Stimulated activated effector memory CD8-positive, alpha-beta T cell treated with anti-CD3 and anti-CD28 coated beads, Interleukin-12 subunit alpha, Interleukin-12 subunit beta, amount 100 ng/mL, for 72 hours (primary cell): ENCODE data around the gene TMEM150B.

ENCODE experiments used
- ATAC-seq: fragments of 150-1000 bp; cut with Tn5 transposase; 2 replicates; pipeline ENCODE4 v1.10.0; 2021
- DNase-seq, 2 donors: peaks; one replicate each; pipeline ENCODE4 v3.0.0; 2021 to 2022; ENCODE audit warnings: low spot score in 2 of 2
- H3K27ac Mint-ChIP-seq: one replicate; pipeline ENCODE4 v1.8.0; 2022; ENCODE audit warnings: mild to moderate bottlenecking, mixed read lengths
- H3K36me3 Mint-ChIP-seq: one replicate; pipeline ENCODE4 v1.8.0; 2022; ENCODE audit warnings: mild to moderate bottlenecking, mixed read lengths
- H3K4me1 Mint-ChIP-seq: one replicate; pipeline ENCODE4 v1.8.0; 2022; ENCODE audit warnings: mixed read lengths
- H3K4me3 Mint-ChIP-seq: one replicate; pipeline ENCODE4 v1.8.0; 2022; ENCODE audit warnings: mild to moderate bottlenecking, mixed read lengths
- H3K9me3 Mint-ChIP-seq: one replicate; pipeline ENCODE4 v1.8.0; 2022; ENCODE audit warnings: mixed read lengths

TMEM150B gene

DNA sequence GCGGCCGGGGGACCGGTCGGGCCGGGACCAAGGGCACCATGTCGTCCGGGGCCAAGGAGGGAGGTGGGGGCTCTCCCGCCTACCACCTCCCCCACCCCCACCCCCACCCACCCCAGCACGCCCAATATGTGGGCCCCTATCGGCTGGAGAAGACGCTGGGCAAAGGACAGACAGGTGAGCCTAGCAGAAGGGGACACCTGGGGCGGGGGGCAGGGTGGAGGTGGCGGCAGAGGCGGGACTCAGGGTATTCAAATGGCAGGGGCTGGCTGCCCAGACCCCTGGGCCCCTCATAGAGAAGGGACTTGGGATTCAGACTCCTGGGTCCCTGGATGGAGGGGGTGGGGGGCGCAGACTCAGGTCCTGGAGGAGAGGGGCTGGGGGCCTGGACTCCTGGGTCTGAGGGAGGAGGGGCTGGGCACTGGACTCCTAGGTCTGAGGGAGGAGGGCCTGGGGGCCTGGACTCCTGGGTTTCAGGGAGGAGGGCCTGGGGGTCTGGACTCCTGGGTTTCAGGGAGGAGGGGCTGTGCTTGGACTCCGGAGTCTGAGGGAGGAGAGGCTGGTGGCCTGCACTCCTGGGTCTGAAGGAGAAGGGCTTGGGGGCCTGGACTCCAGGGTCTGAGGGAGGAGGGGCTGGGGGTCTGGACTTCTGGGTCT is 40.6 kb downstream of the TMEM150B start:
- H3K9me3 Mint-ChIP-seq = no peaks in the 10 kb centered on the region
- DNase-seq (no peak), ATAC-seq (no peak)
- H3K4me1 Mint-ChIP-seq = peaks cover 39% of the 10 kb centered on the region
- peak overlapping the region; percentile 68 for H3K27ac Mint-ChIP-seq
- peaks cover 10% of the 10 kb centered on the region for H3K36me3 Mint-ChIP-seq
- H3K4me3 Mint-ChIP-seq = peak overlapping the region; percentile 75

- Mint-ChIP-seq H3K9me3 (no peaks in the 10 kb centered on the region), H3K4me1 (peaks cover 45% of the 10 kb centered on the region), H3K4me3 (peak within 1 kb of the TSS; percentile 75), H3K36me3 (peaks cover 7% of the 10 kb centered on the region), H3K27ac (peak within 1 kb of the TSS; percentile 93)
- DNase-seq (no peak), ATAC-seq (no peak)
Measured at GRCh38 chr19:55283548-55284377, 41.4 kb downstream of the TMEM150B start, which contains the start of gene BRSK1. BRSK1 (plus strand) TSS chr19:55283997; CDS start chr19:55284443, 446 bp downstream.

GRCh38 chr19:55279770-55280643 is 45.1 kb downstream of the TMEM150B start, which contains the start of gene HSPBP1:
HSPBP1 (minus strand) TSS chr19:55280110; CDS start chr19:55279608, 502 bp downstream.
- H3K27ac Mint-ChIP-seq = peak within 1 kb of the TSS; percentile 98
- H3K4me3 Mint-ChIP-seq = peak within 1 kb of the TSS; percentile 100
- ATAC-seq (peak; percentile 90), DNase-seq (peak; percentile 93 to 99)
- H3K9me3 Mint-ChIP-seq = no peaks in the 10 kb centered on the region
- H3K36me3 Mint-ChIP-seq = peaks cover 28% of the 10 kb centered on the region
- peaks cover 58% of the 10 kb centered on the region for H3K4me1 Mint-ChIP-seq

- no peaks in the 10 kb centered on the region for H3K9me3 Mint-ChIP-seq
- H3K4me3 Mint-ChIP-seq = peak overlapping the region; percentile 100
- DNase-seq (no peak), ATAC-seq (no peak)
- H3K36me3 Mint-ChIP-seq = peaks cover 34% of the 10 kb centered on the region
- H3K27ac Mint-ChIP-seq = peak overlapping the region; percentile 98
- H3K4me1 Mint-ChIP-seq = peaks cover 58% of the 10 kb centered on the region
Measured at GRCh38 chr19:55279340-55279739, 45.8 kb downstream of the TMEM150B start.

- DNase-seq (no peak), ATAC-seq (no peak)
- H3K4me1 Mint-ChIP-seq = peaks cover 55% of the 10 kb centered on the region
- peaks cover 37% of the 10 kb centered on the region for H3K36me3 Mint-ChIP-seq
- peak overlapping the region; percentile 100 for H3K4me3 Mint-ChIP-seq
- no peaks in the 10 kb centered on the region for H3K9me3 Mint-ChIP-seq
- peak overlapping the region; percentile 98 for H3K27ac Mint-ChIP-seq
Measured at GRCh38 chr19:55278391-55279135, 46.6 kb downstream of the TMEM150B start.

- ATAC-seq (no peak), DNase-seq (no peak)
- Mint-ChIP-seq H3K36me3 (peaks cover 47% of the 10 kb centered on the region), H3K9me3 (no peaks in the 10 kb centered on the region), H3K27ac (peak overlapping the region; percentile 92), H3K4me1 (peaks cover 45% of the 10 kb centered on the region), H3K4me3 (peak overlapping the region; percentile 100)
Measured at GRCh38 chr19:55277494-55277893, 47.6 kb downstream of the TMEM150B start.

DNA sequence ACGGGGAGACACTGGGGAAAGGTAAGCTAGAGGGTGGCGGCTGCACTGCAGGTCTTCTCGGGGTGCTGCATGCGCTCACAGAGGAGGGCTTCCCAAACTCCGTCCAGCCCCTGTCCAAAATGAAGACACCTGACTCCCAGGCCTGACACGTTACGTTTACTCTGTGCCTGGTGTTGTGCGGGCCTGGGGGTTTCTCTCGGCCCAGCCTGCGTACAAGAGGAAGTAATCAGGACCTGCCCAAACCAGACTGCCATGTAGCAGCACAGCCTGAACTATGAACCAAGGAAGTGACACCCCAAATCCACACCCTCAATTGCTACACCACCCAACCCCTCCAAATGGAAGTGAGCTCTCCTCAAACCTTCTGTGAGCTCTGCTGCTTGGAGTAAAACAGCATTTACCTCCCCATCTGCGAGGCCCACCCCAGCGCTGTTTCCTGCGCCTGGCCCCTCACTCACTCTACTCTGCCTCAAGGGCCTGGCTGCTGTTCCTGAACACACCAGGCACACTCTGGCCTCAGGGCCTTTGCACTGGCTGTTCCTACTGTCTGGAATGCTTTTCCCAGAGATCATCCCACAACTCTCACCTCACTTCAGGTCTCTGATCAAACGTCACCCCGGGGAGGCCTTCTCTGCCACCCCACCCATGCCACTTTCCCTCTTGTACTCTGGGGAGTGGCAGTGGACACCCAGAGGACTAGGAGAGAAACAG is 48.3 kb downstream of the TMEM150B start:
- ATAC-seq = no peak
- peaks cover 45% of the 10 kb centered on the region for H3K4me1 Mint-ChIP-seq
- no peak for DNase-seq
- peak overlapping the region; percentile 100 for H3K4me3 Mint-ChIP-seq
- H3K9me3 Mint-ChIP-seq = no peaks in the 10 kb centered on the region
- H3K36me3 Mint-ChIP-seq = peaks cover 54% of the 10 kb centered on the region
- peak overlapping the region; percentile 92 for H3K27ac Mint-ChIP-seq

DNA sequence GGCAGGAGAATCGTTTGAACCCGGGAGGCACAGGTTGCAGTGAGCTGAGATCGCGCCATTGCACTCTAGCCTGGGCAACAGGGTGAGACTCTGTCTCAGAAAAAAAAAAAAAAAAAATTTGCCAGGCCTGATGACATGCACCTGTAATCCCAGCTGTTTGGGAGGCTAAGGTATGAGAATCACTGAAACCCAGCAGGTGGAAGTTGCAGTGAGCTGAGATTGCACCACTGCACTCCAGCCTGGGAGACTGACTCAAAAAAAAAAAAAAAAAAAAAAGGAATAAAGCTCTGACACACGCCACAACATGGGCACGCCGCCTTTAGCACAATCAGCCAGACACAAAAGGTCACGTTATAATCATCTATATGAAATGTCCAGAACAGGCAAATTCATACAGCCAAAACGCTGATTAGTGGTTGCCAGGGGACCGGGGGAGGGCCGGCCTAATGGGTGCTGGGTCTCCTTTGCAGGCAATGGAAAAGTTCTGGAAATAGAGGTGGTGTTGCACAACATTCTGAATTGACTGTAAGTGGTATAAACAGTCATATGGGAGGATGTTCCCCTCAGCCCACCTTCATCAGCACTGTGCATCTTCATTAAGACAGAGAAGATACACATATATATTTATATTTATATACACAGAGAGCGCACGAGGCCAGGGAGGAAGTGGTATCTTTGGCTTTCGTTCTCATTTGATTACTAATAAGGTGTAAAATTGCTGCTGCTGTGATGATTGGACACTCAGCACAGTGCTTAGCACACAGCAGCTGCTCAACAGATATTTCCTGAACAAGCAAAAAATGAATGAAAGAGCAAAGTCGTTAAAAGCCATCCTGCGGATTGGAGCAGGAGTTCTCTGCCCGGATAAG is 49.1 kb downstream of the TMEM150B start:
- Mint-ChIP-seq H3K4me3 (peak overlapping the region; percentile 100), H3K4me1 (peaks cover 40% of the 10 kb centered on the region), H3K9me3 (no peaks in the 10 kb centered on the region), H3K36me3 (peaks cover 61% of the 10 kb centered on the region), H3K27ac (peak overlapping the region; percentile 92)
- DNase-seq (no peak), ATAC-seq (peak; percentile 65)

GRCh38 chr19:55273978-55274707 is 51.0 kb downstream of the TMEM150B start:
- no peak overlapping the region for H3K27ac Mint-ChIP-seq
- no peak for DNase-seq
- H3K9me3 Mint-ChIP-seq = no peaks in the 10 kb centered on the region
- ATAC-seq = no peak
- H3K4me1 Mint-ChIP-seq = peaks cover 20% of the 10 kb centered on the region
- H3K36me3 Mint-ChIP-seq = peaks cover 63% of the 10 kb centered on the region
- no peak overlapping the region for H3K4me3 Mint-ChIP-seq

GRCh38 chr19:55272142-55272541 is 53.0 kb downstream of the TMEM150B start:
- Mint-ChIP-seq H3K4me1 (peaks cover 11% of the 10 kb centered on the region), H3K27ac (peak overlapping the region; percentile 21), H3K9me3 (no peaks in the 10 kb centered on the region), H3K36me3 (peaks cover 60% of the 10 kb centered on the region), H3K4me3 (no peak overlapping the region)
- DNase-seq (no peak), ATAC-seq (no peak)

GRCh38 chr19:55270172-55270942 is 54.8 kb downstream of the TMEM150B start:
- DNase-seq (no peak), ATAC-seq (peak; percentile 19)
- Mint-ChIP-seq H3K36me3 (peaks cover 55% of the 10 kb centered on the region), H3K4me1 (peaks cover 9% of the 10 kb centered on the region), H3K4me3 (no peak overlapping the region), H3K27ac (no peak overlapping the region), H3K9me3 (peaks cover 4% of the 10 kb centered on the region)

DNA sequence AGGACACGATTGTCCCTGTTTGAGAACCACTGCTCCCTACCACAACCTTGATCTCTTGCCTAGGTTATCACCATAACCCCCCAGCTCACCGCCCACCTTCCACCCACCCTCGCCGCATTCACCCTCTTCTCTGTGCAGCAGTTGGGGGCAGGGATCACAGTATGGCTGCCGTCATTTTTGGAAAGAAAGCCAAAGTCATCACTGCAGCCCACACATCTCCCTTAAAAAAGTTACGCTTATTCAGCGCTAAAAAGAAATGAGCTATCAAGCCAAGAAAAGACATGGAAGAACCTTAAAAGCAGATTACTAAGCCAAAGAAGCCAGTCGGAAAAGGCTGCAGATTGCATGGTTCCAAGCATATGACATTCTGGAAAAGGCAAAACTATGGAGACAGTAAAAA is 55.8 kb downstream of the TMEM150B start:
- Mint-ChIP-seq H3K4me1 (peaks cover 9% of the 10 kb centered on the region), H3K4me3 (no peak overlapping the region), H3K9me3 (peaks cover 4% of the 10 kb centered on the region), H3K36me3 (peaks cover 45% of the 10 kb centered on the region), H3K27ac (no peak overlapping the region)
- DNase-seq (no peak), ATAC-seq (no peak)
